Breast epithelium (tissue), 3 donors: ENCODE measurements around the gene EIF4G3.

Experiments used
- CTCF ChIP-seq, 3 donors: fragments of 450-650 bp; IDR thresholded peaks; one replicate each; pipeline ENCODE4 v1.5.1; 2016 to 2017; ENCODE audit warnings: antibody characterized with exemption in 3 of 3, mild to moderate bottlenecking in 3 of 3, moderate library complexity in 3 of 3
- POLR2A ChIP-seq: fragments of 450-650 bp; IDR thresholded peaks from one replicate; pipeline ENCODE4 v1.6.1; 2016; ENCODE audit warnings: antibody characterized with exemption, mild to moderate bottlenecking, moderate library complexity

DNA sequence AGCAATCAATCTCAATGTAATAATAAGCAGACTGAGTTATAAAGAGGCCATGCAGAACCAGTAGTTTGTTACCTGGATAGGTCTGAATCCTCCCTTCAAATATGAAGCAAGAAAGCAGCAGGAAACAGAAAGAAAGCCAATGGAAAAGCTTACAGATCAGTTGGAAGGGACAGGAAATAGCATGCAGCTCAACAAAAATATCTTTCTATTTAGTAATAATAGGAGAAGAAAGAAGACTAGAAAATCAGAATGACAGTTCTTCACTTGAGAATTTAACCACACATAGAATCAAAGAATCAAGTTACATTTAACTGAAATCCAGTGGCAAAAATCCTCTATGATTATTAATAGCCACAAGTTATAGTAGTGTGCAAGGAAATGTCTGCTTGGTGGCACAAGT is 194.4 kb downstream of the EIF4G3 start:
- TF ChIP-seq CTCF (IDR thresholded peaks at IDR 0.05) = no peak
- no peak for TF ChIP-seq POLR2A
